DOHH2 (cell line): ENCODE measurements around the gene RIPOR3.
"Not testable (repeated sequence)": the region's sequence is repeated elsewhere in the genome, so short reads cannot be mapped to it uniquely, and the experiment has no call there.

Source experiments
- EZH2phosphoT487 ChIP-seq: fragments of 200-600 bp; sonication (generic); IDR thresholded peaks from 2 replicates; pipeline ENCODE4 v1.6.1; 2017; ENCODE audit warnings: borderline replicate concordance, mild to moderate bottlenecking, antibody characterized with exemption, low read length, moderate library complexity, mixed read lengths
- TF ChIP-seq, protein P1 (sequence below): fragments of 200-600 bp; sonication (generic); IDR thresholded peaks from one replicate; pipeline ENCODE4 v1.5.1; 2014; ENCODE audit warnings: antibody characterized with exemption, mild to moderate bottlenecking, low read depth, low read length; ENCODE audit not compliant: poor library complexity, severe bottlenecking

GRCh38 chr20:50639971-50640711 lies 51.2 kb downstream of the RIPOR3 start:
- TF ChIP-seq, protein P1, sequence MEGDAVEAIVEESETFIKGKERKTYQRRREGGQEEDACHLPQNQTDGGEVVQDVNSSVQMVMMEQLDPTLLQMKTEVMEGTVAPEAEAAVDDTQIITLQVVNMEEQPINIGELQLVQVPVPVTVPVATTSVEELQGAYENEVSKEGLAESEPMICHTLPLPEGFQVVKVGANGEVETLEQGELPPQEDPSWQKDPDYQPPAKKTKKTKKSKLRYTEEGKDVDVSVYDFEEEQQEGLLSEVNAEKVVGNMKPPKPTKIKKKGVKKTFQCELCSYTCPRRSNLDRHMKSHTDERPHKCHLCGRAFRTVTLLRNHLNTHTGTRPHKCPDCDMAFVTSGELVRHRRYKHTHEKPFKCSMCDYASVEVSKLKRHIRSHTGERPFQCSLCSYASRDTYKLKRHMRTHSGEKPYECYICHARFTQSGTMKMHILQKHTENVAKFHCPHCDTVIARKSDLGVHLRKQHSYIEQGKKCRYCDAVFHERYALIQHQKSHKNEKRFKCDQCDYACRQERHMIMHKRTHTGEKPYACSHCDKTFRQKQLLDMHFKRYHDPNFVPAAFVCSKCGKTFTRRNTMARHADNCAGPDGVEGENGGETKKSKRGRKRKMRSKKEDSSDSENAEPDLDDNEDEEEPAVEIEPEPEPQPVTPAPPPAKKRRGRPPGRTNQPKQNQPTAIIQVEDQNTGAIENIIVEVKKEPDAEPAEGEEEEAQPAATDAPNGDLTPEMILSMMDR, result not testable (repeated sequence)
- not testable (repeated sequence) for TF ChIP-seq EZH2phosphoT487
